IPS-NIHi7 (cell line): ENCODE measurements around the gene CAMTA1.

Experiments used
- DNase-seq: peaks from one replicate; pipeline ENCODE4 v3.0.0; 2012; ENCODE audit warnings: mixed read lengths; ENCODE audit errors: extremely low spot score

Gene CAMTA1

GRCh38 chr1:7107109-7107830 is 322.0 kb downstream of the CAMTA1 start:
- DNase-seq: no peak

- DNase-seq: no peak
These were observed 323.0 kb downstream of the CAMTA1 start for GRCh38 chr1:7108251-7108650.

GRCh38 chr1:7109901-7110300 is 324.6 kb downstream of the CAMTA1 start:
- DNase-seq: no peak

- DNase-seq: no peak
These were observed 325.1 kb downstream of the CAMTA1 start for GRCh38 chr1:7110321-7110720.

GRCh38 chr1:7111853-7112252 is 326.6 kb downstream of the CAMTA1 start:
- no peak for DNase-seq

GRCh38 chr1:7113136-7113535 is 327.9 kb downstream of the CAMTA1 start:
- DNase-seq: no peak

- DNase-seq: no peak
These were observed 328.6 kb downstream of the CAMTA1 start for GRCh38 chr1:7113822-7114221.

GRCh38 chr1:7116001-7116400 is 330.7 kb downstream of the CAMTA1 start:
- DNase-seq: no peak

- peak; percentile 79 for DNase-seq
These were observed 332.4 kb downstream of the CAMTA1 start for GRCh38 chr1:7117399-7118281.

GRCh38 chr1:7119156-7119555 is 333.9 kb downstream of the CAMTA1 start:
- no peak for DNase-seq

GRCh38 chr1:7120863-7121621 is 335.8 kb downstream of the CAMTA1 start:
- DNase-seq: peak; percentile 39

GRCh38 chr1:7121622-7121988 is 336.4 kb downstream of the CAMTA1 start:
- DNase-seq: no peak

- DNase-seq: no peak
These were observed 342.2 kb downstream of the CAMTA1 start for GRCh38 chr1:7127322-7128075.

GRCh38 chr1:7128293-7128692 is 343.0 kb downstream of the CAMTA1 start:
- no peak for DNase-seq

GRCh38 chr1:7130127-7130526 is 344.9 kb downstream of the CAMTA1 start:
- DNase-seq: no peak

GRCh38 chr1:7135493-7135892 is 350.2 kb downstream of the CAMTA1 start:
- DNase-seq: no peak

GRCh38 chr1:7136166-7136953 is 351.1 kb downstream of the CAMTA1 start:
- no peak for DNase-seq

- DNase-seq: no peak
These were observed 355.0 kb downstream of the CAMTA1 start for GRCh38 chr1:7140251-7140650.

GRCh38 chr1:7145947-7146346 is 360.7 kb downstream of the CAMTA1 start:
- DNase-seq: no peak

GRCh38 chr1:7146710-7147109 is 361.5 kb downstream of the CAMTA1 start:
- DNase-seq: no peak
